GM12891 (cell line): ENCODE data around the gene POU6F2.
A peak's percentile ranks its signal among the peaks of the same experiment; 100 is the strongest.

ENCODE experiments used
- DNase-seq: peaks from one replicate; pipeline ENCODE4 v3.0.0; 2011; ENCODE audit warnings: low spot score; ENCODE audit not compliant: insufficient read length
- FAIRE-seq: peaks from 2 replicates; lab custom pipeline; 2011; peaks lifted over from hg19 to GRCh38; lab: Jason Lieb, UNC
- PAX5 ChIP-seq: IDR thresholded peaks from 2 replicates; pipeline ENCODE4 v1.6.1; 2011; ENCODE audit warnings: low read length, moderate library complexity, mild to moderate bottlenecking; ENCODE audit not compliant: insufficient read depth, severe bottlenecking
- POLR2A ChIP-seq: IDR thresholded peaks from 2 replicates; pipeline ENCODE4 v1.6.1; 2011; ENCODE audit warnings: low read depth, low read length, control low read depth
- POLR2AphosphoS5 ChIP-seq: IDR thresholded peaks from 2 replicates; pipeline ENCODE4 v1.6.1; 2011; ENCODE audit warnings: low read depth, low read length, control low read depth
- POU2F2 ChIP-seq: IDR thresholded peaks from 2 replicates; pipeline ENCODE4 v1.6.1; 2011; ENCODE audit warnings: low read depth, mild to moderate bottlenecking, control low read depth, low read length, moderate library complexity
- SPI1 ChIP-seq: IDR thresholded peaks from 2 replicates; pipeline ENCODE4 v1.6.1; 2011; ENCODE audit warnings: low read depth, low read length, control low read depth
- TAF1 ChIP-seq: IDR thresholded peaks from 2 replicates; pipeline ENCODE4 v1.6.1; 2011; ENCODE audit warnings: low read depth, low read length, control low read depth

POU6F2 gene

DNA sequence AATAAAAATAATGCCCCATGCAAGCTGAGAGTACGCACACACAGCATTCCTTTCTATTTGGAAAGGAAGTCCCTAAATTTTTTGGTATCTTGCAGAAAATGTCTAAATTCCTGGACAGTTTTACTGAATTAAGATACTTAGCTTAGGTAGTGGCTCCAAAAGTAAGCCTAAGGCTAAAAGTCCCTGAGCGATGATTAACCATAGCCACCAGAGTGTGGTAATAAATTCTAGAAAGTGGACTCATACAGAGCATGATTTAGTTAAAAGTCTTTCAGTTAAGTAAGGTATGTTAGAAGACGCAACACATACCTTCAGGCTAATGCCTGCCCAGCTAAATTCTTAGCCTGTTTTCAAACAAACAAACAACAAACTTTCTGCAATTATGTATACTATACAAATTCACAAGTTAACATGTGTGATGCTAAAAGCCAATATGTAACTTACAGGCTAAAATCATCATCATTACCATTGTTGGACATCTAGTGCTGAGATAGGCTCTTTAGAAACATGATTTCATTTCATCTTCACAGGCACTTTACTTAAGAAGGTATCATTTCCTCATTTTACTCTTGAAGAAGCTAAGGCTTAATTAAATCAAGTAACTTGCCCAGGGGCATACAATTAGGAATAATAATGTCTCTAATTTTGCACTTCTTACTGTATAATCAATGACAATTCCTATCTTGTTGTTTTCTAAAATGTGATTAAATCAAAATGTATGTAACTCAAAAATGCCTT, 327.1 kb downstream of the POU6F2 start:
- DNase-seq (no peak), FAIRE-seq (no peak)
- no peak for TF ChIP-seq POLR2A
- peak; percentile 30; the same call in 1 of the 2 replicates for TF ChIP-seq SPI1

- DNase-seq (no peak), FAIRE-seq (no peak)
- TF ChIP-seq POU2F2 (no peak), POLR2AphosphoS5 (no peak), TAF1 (no peak), PAX5 (no peak), SPI1 (no peak), POLR2A (no peak)
Measured at GRCh38 chr7:39306016-39306570, 328.4 kb downstream of the POU6F2 start.

GRCh38 chr7:39310699-39311098, 333.0 kb downstream of the POU6F2 start:
- no peak for TF ChIP-seq TAF1
- TF ChIP-seq PAX5 = no peak
- no peak for TF ChIP-seq SPI1
- no peak for TF ChIP-seq POLR2AphosphoS5
- no peak for TF ChIP-seq POU2F2
- FAIRE-seq = no peak
- DNase-seq = no peak

DNA sequence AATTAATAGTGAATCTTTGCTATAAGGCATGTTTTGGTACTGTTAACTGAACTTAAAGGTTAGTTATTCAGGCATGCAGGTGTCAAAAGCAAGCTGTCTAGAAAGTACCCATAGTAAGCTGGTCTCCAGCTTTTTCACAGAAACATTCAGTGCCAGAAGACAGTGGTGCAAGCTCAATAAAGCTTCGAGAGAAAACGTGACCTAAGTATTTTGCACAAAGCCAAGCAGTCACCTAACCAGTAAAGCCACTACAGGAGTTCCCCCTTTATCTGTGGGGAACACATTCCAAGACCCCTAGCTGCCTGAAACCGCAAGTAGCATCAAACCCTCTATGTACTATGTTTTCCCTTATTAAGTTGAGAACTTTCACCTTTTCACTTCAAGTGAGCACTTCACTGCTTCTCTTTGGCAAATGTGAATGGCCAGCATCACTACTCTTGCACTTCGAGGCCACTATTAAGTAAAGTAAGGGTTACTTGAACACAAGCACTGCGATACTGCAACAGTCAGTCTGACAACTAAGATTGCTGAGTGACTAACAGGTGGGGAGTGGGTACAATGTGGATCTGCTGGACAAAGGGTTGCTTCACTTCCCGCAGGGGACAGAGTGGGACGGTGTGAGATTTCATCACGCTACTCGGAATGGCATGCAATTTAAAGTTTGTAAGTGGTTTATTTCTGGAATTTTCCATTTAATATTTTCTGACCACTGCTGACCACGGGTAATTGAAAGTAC, 334.7 kb downstream of the POU6F2 start:
- no peak for DNase-seq
- no peak for TF ChIP-seq TAF1
- TF ChIP-seq SPI1 = no peak
- no peak for TF ChIP-seq POU2F2
- TF ChIP-seq POLR2A = no peak
- no peak for TF ChIP-seq POLR2AphosphoS5
- no peak for TF ChIP-seq PAX5
- FAIRE-seq = no peak

DNA sequence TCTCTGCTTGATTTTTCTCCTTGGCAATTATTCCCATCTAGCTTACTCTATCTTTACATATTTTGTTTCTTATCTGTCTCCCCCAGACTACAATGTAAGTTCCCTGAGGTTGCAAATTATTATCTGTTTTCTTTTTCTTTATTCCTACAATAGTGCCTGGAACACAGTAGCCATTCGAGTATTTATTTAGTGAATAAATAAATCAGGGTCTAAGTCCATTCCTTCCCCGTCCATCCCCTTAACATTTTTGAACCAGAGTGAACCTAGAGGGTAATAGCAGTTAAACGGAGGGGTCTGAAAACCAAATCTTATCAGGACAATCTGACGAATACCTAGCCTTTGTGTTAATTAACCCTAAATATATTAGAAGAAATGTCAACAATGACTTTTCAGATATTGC, 335.7 kb downstream of the POU6F2 start:
- no peak for DNase-seq
- TF ChIP-seq POU2F2 = no peak
- TF ChIP-seq TAF1 = no peak
- TF ChIP-seq PAX5 = no peak
- TF ChIP-seq POLR2A = no peak
- TF ChIP-seq POLR2AphosphoS5 = no peak
- TF ChIP-seq SPI1 = no peak
- FAIRE-seq = no peak

DNA sequence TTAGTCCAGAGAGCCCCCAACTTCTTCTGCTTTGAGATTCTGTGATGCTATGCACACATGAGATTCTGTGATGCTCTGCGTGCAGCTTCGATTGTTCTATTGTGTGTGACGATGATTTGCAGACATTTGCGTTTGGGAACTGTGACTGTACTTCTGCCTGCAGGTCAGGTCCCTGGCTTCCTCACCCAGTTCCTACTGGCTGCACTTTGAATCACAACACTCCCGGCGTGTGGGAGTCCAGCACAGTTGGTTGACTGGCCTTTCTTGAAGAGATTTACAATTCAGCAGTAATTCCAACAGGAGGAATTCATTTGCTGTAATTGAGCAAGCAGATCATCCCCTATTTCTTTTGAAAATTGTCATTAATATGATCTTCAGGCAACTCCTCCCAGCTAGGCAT, 336.3 kb downstream of the POU6F2 start:
- FAIRE-seq (no peak), DNase-seq (no peak)
- no peak for TF ChIP-seq PAX5
- TF ChIP-seq POLR2A = no peak
- TF ChIP-seq SPI1 = no peak
- TF ChIP-seq POU2F2 = no peak
- no peak for TF ChIP-seq TAF1
- TF ChIP-seq POLR2AphosphoS5 = no peak

GRCh38 chr7:39317107-39317506, 339.4 kb downstream of the POU6F2 start:
- TF ChIP-seq POLR2A = no peak
- TF ChIP-seq POLR2AphosphoS5 = no peak
- TF ChIP-seq SPI1 = no peak
- TF ChIP-seq PAX5 = no peak
- TF ChIP-seq TAF1 = no peak
- no peak for TF ChIP-seq POU2F2
- no peak for FAIRE-seq
- DNase-seq = no peak

DNA sequence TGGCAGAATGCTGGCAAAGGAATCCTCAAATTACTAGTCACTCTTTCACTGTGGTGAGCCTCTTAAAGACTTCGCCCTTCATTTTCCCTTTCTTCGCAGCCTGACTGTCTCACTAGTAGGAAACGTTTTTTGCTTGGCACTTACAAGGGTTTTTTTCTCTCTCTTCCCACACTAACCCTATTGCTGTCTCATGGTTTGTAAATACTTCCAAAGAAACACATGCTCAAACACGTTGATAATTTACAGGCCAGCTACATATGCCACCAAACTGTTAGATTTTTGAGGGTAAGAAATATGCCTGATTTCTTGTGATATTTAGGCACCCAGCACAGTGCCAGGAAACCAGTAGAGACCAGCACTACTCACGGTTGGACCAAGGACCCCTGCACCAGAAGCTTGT, 340.2 kb downstream of the POU6F2 start:
- FAIRE-seq = no peak
- no peak for DNase-seq
- no peak for TF ChIP-seq SPI1
- no peak for TF ChIP-seq POLR2A
- no peak for TF ChIP-seq POU2F2
- no peak for TF ChIP-seq TAF1
- TF ChIP-seq PAX5 = no peak
- TF ChIP-seq POLR2AphosphoS5 = no peak

DNA sequence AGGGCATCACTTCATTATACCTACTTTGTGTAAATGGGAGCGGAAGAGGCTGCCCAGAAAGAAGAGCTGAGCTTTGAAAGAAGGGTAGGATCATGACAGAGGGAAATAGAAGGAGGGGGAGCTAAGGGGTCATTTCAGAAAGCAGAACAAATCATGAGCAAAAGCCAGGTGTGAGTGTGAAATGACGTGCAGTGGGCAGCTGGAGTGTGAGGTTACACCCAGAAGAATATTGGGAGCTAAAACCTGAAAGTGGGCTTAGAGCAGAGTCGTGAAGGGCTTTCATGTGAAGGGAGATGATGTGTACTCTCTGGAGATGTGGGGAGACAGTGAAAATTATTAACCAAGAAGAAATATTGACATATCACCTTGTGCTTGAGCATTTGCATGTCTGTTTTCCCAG, 343.5 kb downstream of the POU6F2 start:
- DNase-seq (no peak), FAIRE-seq (no peak)
- no peak for TF ChIP-seq POU2F2
- no peak for TF ChIP-seq POLR2AphosphoS5
- no peak for TF ChIP-seq POLR2A
- TF ChIP-seq TAF1 = no peak
- no peak for TF ChIP-seq SPI1
- no peak for TF ChIP-seq PAX5

GRCh38 chr7:39321909-39322498, 344.3 kb downstream of the POU6F2 start:
- DNase-seq (no peak), FAIRE-seq (no peak)
- TF ChIP-seq TAF1 (no peak), POU2F2 (no peak), PAX5 (no peak), SPI1 (no peak), POLR2A (no peak), POLR2AphosphoS5 (no peak)
